HUES48 (cell line): Measurements from ENCODE around the gene RPTOR.

Experiments
- H3K27ac ChIP-seq: one replicate; pipeline ENCODE4 v1.7.0; 2013; ENCODE audit warnings: low read depth, low read length, inconsistent platforms
- H3K27me3 ChIP-seq: 2 replicates; pipeline ENCODE4 v1.6.1; 2013; ENCODE audit warnings: mild to moderate bottlenecking, low read length; ENCODE audit not compliant: control insufficient read depth, insufficient read depth
- H3K36me3 ChIP-seq: 2 replicates; pipeline ENCODE4 v1.6.1; 2013; ENCODE audit warnings: low read length; ENCODE audit not compliant: control insufficient read depth, insufficient read depth
- H3K4me1 ChIP-seq: 2 replicates; pipeline ENCODE4 v1.6.1; 2013; ENCODE audit warnings: mild to moderate bottlenecking, low read length; ENCODE audit not compliant: control insufficient read depth, insufficient read depth
- H3K4me3 ChIP-seq: 2 replicates; pipeline ENCODE4 v1.5.1; 2013; ENCODE audit warnings: mild to moderate bottlenecking, low read depth, low read length
- H3K9ac ChIP-seq: 2 replicates; pipeline ENCODE4 v1.6.1; 2013; ENCODE audit warnings: mild to moderate bottlenecking, low read depth, low read length, moderate library complexity
- H3K9me3 ChIP-seq: 2 replicates; pipeline ENCODE4 v1.6.1; 2013; ENCODE audit warnings: low read length; ENCODE audit not compliant: control insufficient read depth, insufficient read depth

RPTOR gene

GRCh38 chr17:80967404-80967872, 422.8 kb downstream of the RPTOR start:
- no peaks in the 10 kb centered on the region for H3K4me1 ChIP-seq
- H3K9me3 ChIP-seq: no peaks in the 10 kb centered on the region

GRCh38 chr17:80968602-80969029, 424.0 kb downstream of the RPTOR start:
- H3K4me3 ChIP-seq: no peak overlapping the region
- no peak overlapping the region for H3K27ac ChIP-seq
- no peaks in the 10 kb centered on the region for H3K9me3 ChIP-seq
- H3K9ac ChIP-seq: no peak overlapping the region
- H3K36me3 ChIP-seq: no peaks in the 10 kb centered on the region
- no peaks in the 10 kb centered on the region for H3K27me3 ChIP-seq
- no peaks in the 10 kb centered on the region for H3K4me1 ChIP-seq

More at GRCh38 chr17:80967404-80967872, 422.8 kb downstream of the RPTOR start:
- Histone ChIP-seq H3K9ac (no peak overlapping the region), H3K36me3 (no peaks in the 10 kb centered on the region), H3K4me3 (no peak overlapping the region), H3K27me3 (no peaks in the 10 kb centered on the region), H3K27ac (no peak overlapping the region)

GRCh38 chr17:80969030-80969673, 424.5 kb downstream of the RPTOR start:
- no peaks in the 10 kb centered on the region for H3K4me1 ChIP-seq
- H3K9me3 ChIP-seq: no peaks in the 10 kb centered on the region
- H3K9ac ChIP-seq: no peak overlapping the region
- no peak overlapping the region for H3K27ac ChIP-seq
- H3K27me3 ChIP-seq: no peaks in the 10 kb centered on the region
- no peak overlapping the region for H3K4me3 ChIP-seq
- H3K36me3 ChIP-seq: no peaks in the 10 kb centered on the region

- H3K9me3 ChIP-seq: no peaks in the 10 kb centered on the region
- H3K27me3 ChIP-seq: no peaks in the 10 kb centered on the region
- no peak overlapping the region for H3K4me3 ChIP-seq
- H3K27ac ChIP-seq: no peak overlapping the region
- no peaks in the 10 kb centered on the region for H3K4me1 ChIP-seq
- H3K9ac ChIP-seq: no peak overlapping the region
- H3K36me3 ChIP-seq: no peaks in the 10 kb centered on the region
Observed at GRCh38 chr17:80969674-80970043, 425.0 kb downstream of the RPTOR start.

GRCh38 chr17:80970044-80970761, 425.6 kb downstream of the RPTOR start:
- no peak overlapping the region for H3K9ac ChIP-seq

GRCh38 chr17:80970762-80971703, 426.4 kb downstream of the RPTOR start:
- no peak overlapping the region for H3K9ac ChIP-seq
- H3K36me3 ChIP-seq: no peaks in the 10 kb centered on the region
- no peaks in the 10 kb centered on the region for H3K4me1 ChIP-seq
- H3K4me3 ChIP-seq: no peak overlapping the region
- no peaks in the 10 kb centered on the region for H3K27me3 ChIP-seq
- H3K27ac ChIP-seq: no peak overlapping the region
- no peaks in the 10 kb centered on the region for H3K9me3 ChIP-seq

More at GRCh38 chr17:80970044-80970761, 425.6 kb downstream of the RPTOR start:
- Histone ChIP-seq H3K27ac (no peak overlapping the region), H3K4me1 (no peaks in the 10 kb centered on the region), H3K9me3 (no peaks in the 10 kb centered on the region), H3K4me3 (no peak overlapping the region), H3K36me3 (no peaks in the 10 kb centered on the region), H3K27me3 (no peaks in the 10 kb centered on the region)

- Histone ChIP-seq H3K27me3 (no peaks in the 10 kb centered on the region), H3K27ac (no peak overlapping the region), H3K9ac (no peak overlapping the region), H3K9me3 (no peaks in the 10 kb centered on the region), H3K36me3 (no peaks in the 10 kb centered on the region), H3K4me1 (no peaks in the 10 kb centered on the region), H3K4me3 (no peak overlapping the region)
Observed at GRCh38 chr17:80971704-80972304, 427.2 kb downstream of the RPTOR start.

- Histone ChIP-seq H3K36me3 (no peaks in the 10 kb centered on the region), H3K4me1 (no peaks in the 10 kb centered on the region), H3K27ac (no peak overlapping the region), H3K27me3 (peaks cover 2% of the 10 kb centered on the region), H3K9me3 (no peaks in the 10 kb centered on the region), H3K9ac (no peak overlapping the region), H3K4me3 (no peak overlapping the region)
Observed at GRCh38 chr17:80976701-80977100, 432.1 kb downstream of the RPTOR start.

GRCh38 chr17:80977172-80977571, 432.5 kb downstream of the RPTOR start:
- peaks cover 7% of the 10 kb centered on the region for H3K27me3 ChIP-seq
- H3K27ac ChIP-seq: no peak overlapping the region
- H3K36me3 ChIP-seq: no peaks in the 10 kb centered on the region

GRCh38 chr17:80978499-80979497, 434.2 kb downstream of the RPTOR start:
- Histone ChIP-seq H3K9ac (no peak overlapping the region), H3K4me3 (no peak overlapping the region)

More at GRCh38 chr17:80977172-80977571, 432.5 kb downstream of the RPTOR start:
- no peak overlapping the region for H3K9ac ChIP-seq
- H3K4me3 ChIP-seq: no peak overlapping the region
- H3K9me3 ChIP-seq: no peaks in the 10 kb centered on the region
- H3K4me1 ChIP-seq: no peaks in the 10 kb centered on the region

More at GRCh38 chr17:80978499-80979497, 434.2 kb downstream of the RPTOR start:
- Histone ChIP-seq H3K4me1 (no peaks in the 10 kb centered on the region), H3K36me3 (no peaks in the 10 kb centered on the region), H3K9me3 (no peaks in the 10 kb centered on the region), H3K27me3 (peaks cover 13% of the 10 kb centered on the region), H3K27ac (no peak overlapping the region)
